ENCODE data around the gene DMRTB1.
"Not testable (repeated sequence)": the region's sequence is repeated elsewhere in the genome, so short reads cannot be mapped to it uniquely, and the experiment has no call there.

DMRTB1 gene

GRCh38 chr1:53459321-53460175 lies at the start of gene DMRTB1:
Gene DMRTB1 (plus strand): TSS chr1:53459399. CDS start chr1:53459454, 55 bp downstream.
- DNase-seq: no peak

- DNase-seq: no peak
These were observed 49.5 kb upstream of the DMRTB1 start for GRCh38 chr1:53409695-53410094.

- DNase-seq: no peak
These were observed 49.1 kb upstream of the DMRTB1 start for GRCh38 chr1:53410100-53410541.

- no peak for DNase-seq
These were observed 48.5 kb upstream of the DMRTB1 start for GRCh38 chr1:53410701-53411100.

- DNase-seq: no peak
These were observed 47.6 kb upstream of the DMRTB1 start for GRCh38 chr1:53411541-53412152.

GRCh38 chr1:53412285-53413174 lies 46.7 kb upstream of the DMRTB1 start:
- no peak for DNase-seq

- DNase-seq: peak in 1 of 2 experiments; percentile 7
These were observed 45.8 kb upstream of the DMRTB1 start for GRCh38 chr1:53413175-53414001.

- no peak for DNase-seq
These were observed 44.6 kb upstream of the DMRTB1 start for GRCh38 chr1:53414632-53415031.

- no peak for DNase-seq
These were observed 43.8 kb upstream of the DMRTB1 start for GRCh38 chr1:53415432-53415831.

- DNase-seq: no peak
These were observed 42.9 kb upstream of the DMRTB1 start for GRCh38 chr1:53416269-53416813.

GRCh38 chr1:53417074-53417511 lies 42.1 kb upstream of the DMRTB1 start:
- no peak for DNase-seq

GRCh38 chr1:53419034-53419433 lies 40.2 kb upstream of the DMRTB1 start:
- no peak for DNase-seq

GRCh38 chr1:53420341-53420740 lies 38.9 kb upstream of the DMRTB1 start:
- no peak for DNase-seq

GRCh38 chr1:53421208-53421607 lies 38.0 kb upstream of the DMRTB1 start:
- no peak for DNase-seq

GRCh38 chr1:53430261-53430660 lies 28.9 kb upstream of the DMRTB1 start:
- no peak for DNase-seq

GRCh38 chr1:53430779-53431178 lies 28.4 kb upstream of the DMRTB1 start:
- no peak for DNase-seq

- no peak for DNase-seq
These were observed 28.0 kb upstream of the DMRTB1 start for GRCh38 chr1:53431244-53431643.

- no peak for DNase-seq
These were observed 27.2 kb upstream of the DMRTB1 start for GRCh38 chr1:53431805-53432565.

GRCh38 chr1:53432611-53433010 lies 26.6 kb upstream of the DMRTB1 start:
- no peak for DNase-seq

GRCh38 chr1:53434405-53435007 lies 24.7 kb upstream of the DMRTB1 start:
- not testable (repeated sequence) for DNase-seq

- DNase-seq: no peak
These were observed 24.0 kb upstream of the DMRTB1 start for GRCh38 chr1:53435151-53435550.

Measured in Kasumi-1 (cell line).